Uterus (tissue), 4 donors: ENCODE data around the gene KLF13. TPM values are rescaled to one million over a fixed set of nuclear protein-coding genes. Genes with fewer than 3 reads are reported as not detected.

ENCODE experiments used
- DNase-seq, 2 donors: peaks; one replicate each; pipeline ENCODE4 v3.0.0-alpha.2; 2019 to 2020
- H3K27ac ChIP-seq, 2 donors: fragments of 200-600 bp; sonication (generic); 1 replicate in 1 of 2; 2 replicates in 1 of 2; pipeline ENCODE4 v1.5.1; 2016 to 2018
- H3K27me3 ChIP-seq, 2 donors: fragments of 200-600 bp; sonication (generic); one replicate each; pipeline ENCODE4 v1.5.1; 2018 to 2019; ENCODE audit warnings: control low read depth in 1 of 2
- H3K36me3 ChIP-seq, 2 donors: fragments of 200-600 bp; sonication (generic); one replicate each; pipeline ENCODE4 v1.5.1; 2019; ENCODE audit warnings: control low read depth in 1 of 2
- H3K4me1 ChIP-seq, 2 donors: fragments of 200-600 bp; sonication (generic); one replicate each; pipeline ENCODE4 v1.5.1; 2018 to 2019; ENCODE audit warnings: control low read depth in 1 of 2
- H3K4me3 ChIP-seq, 2 donors: fragments of 200-600 bp; sonication (generic); 1 replicate in 1 of 2; 2 replicates in 1 of 2; pipeline ENCODE4 v1.5.1; 2018 to 2019; ENCODE audit warnings: mild to moderate bottlenecking in 1 of 2
- H3K9me3 ChIP-seq, 2 donors: fragments of 200-600 bp; sonication (generic); one replicate each; pipeline ENCODE4 v1.5.1; 2019; ENCODE audit warnings: control low read depth in 1 of 2
- CTCF ChIP-seq, 4 experiments: fragments of 200-600 bp in 2 of 4; fragments of 450-650 bp in 2 of 4; sonication (generic) in 2 of 4; IDR thresholded peaks; one replicate each; pipeline ENCODE4 v1.5.1; 2016 to 2019; ENCODE audit warnings: antibody characterized with exemption in 4 of 4, mild to moderate bottlenecking in 2 of 4, moderate library complexity in 1 of 4
- POLR2A ChIP-seq, 2 donors: fragments of 450-650 bp; IDR thresholded peaks; one replicate each; pipeline ENCODE4 v1.6.1; 2016; ENCODE audit warnings: antibody characterized with exemption in 2 of 2, mild to moderate bottlenecking in 1 of 2, moderate library complexity in 1 of 2
- intact Hi-C: fragments of 100-400 bp; cut with DNase I; formaldehyde crosslinking; loops from one replicate; pipeline ENCODE4 v1.15.1; 2023; ENCODE audit warnings: low total_unique reads
- total RNA-seq, 4 donors: library from RNA; depleted of rRNA in 3 of 4; stranded (reverse); fragments of >200 nt in 3 of 4; gene quantifications; one replicate each; pipeline versions ENCODE4 v1.1.0 to v1.2.4, GENCODE V29; 2014 to 2023
- donor health status: DM: yes; HTN: yes; CAD: no.

The KLF13 gene
- total RNA-seq, 4 donors from 2014 or later = 20.2 to 58.8 (median 25.7) TPM

- intact Hi-C loops = no loop called here
- TF ChIP-seq CTCF (IDR thresholded peaks at IDR 0.05) (no peak), POLR2A (IDR thresholded peaks at IDR 0.05) (no peak)
- H3K27ac ChIP-seq = no peak overlapping the region
- no peak for DNase-seq
- no peaks in the 10 kb centered on the region for H3K9me3 ChIP-seq
- no peak overlapping the region for H3K4me3 ChIP-seq
- no peaks in the 10 kb centered on the region for H3K27me3 ChIP-seq
- H3K36me3 ChIP-seq = no peaks in the 10 kb centered on the region
- H3K4me1 ChIP-seq = no peaks in the 10 kb centered on the region
Measured at GRCh38 chr15:31317421-31318327, 9.0 kb upstream of the KLF13 start.

- intact Hi-C loops = no loop called here
- no peaks in the 10 kb centered on the region for H3K27me3 ChIP-seq
- no peaks in the 10 kb centered on the region for H3K9me3 ChIP-seq
- no peaks in the 10 kb centered on the region for H3K4me1 ChIP-seq
- no peak for TF ChIP-seq POLR2A (IDR thresholded peaks at IDR 0.05)
- TF ChIP-seq CTCF (IDR thresholded peaks at IDR 0.05) = no peak
- no peak for DNase-seq
- H3K36me3 ChIP-seq = no peaks in the 10 kb centered on the region
- no peak overlapping the region for H3K4me3 ChIP-seq
- no peak overlapping the region for H3K27ac ChIP-seq
Measured at GRCh38 chr15:31318429-31318828, 8.2 kb upstream of the KLF13 start.

- no peak for DNase-seq
- intact Hi-C loops = no loop called here
Measured at GRCh38 chr15:31320022-31320421, 6.6 kb upstream of the KLF13 start.

GRCh38 chr15:31321418-31321817 lies 5.2 kb upstream of the KLF13 start:
- intact Hi-C loops = no loop called here
- no peaks in the 10 kb centered on the region for H3K27me3 ChIP-seq
- TF ChIP-seq POLR2A (IDR thresholded peaks at IDR 0.05) (no peak), CTCF (IDR thresholded peaks at IDR 0.05) (no peak)
- H3K27ac ChIP-seq = no peak overlapping the region
- no peaks in the 10 kb centered on the region for H3K9me3 ChIP-seq
- no peak for DNase-seq
- H3K4me3 ChIP-seq = no peak overlapping the region
- no peaks in the 10 kb centered on the region for H3K4me1 ChIP-seq
- no peaks in the 10 kb centered on the region for H3K36me3 ChIP-seq

More at GRCh38 chr15:31320022-31320421, 6.6 kb upstream of the KLF13 start:
- no peaks in the 10 kb centered on the region for H3K4me1 ChIP-seq
- no peak for TF ChIP-seq POLR2A (IDR thresholded peaks at IDR 0.05)
- TF ChIP-seq CTCF (IDR thresholded peaks at IDR 0.05) = no peak
- no peak overlapping the region for H3K27ac ChIP-seq
- no peak overlapping the region for H3K4me3 ChIP-seq
- H3K27me3 ChIP-seq = no peaks in the 10 kb centered on the region
- H3K36me3 ChIP-seq = no peaks in the 10 kb centered on the region
- no peaks in the 10 kb centered on the region for H3K9me3 ChIP-seq

GRCh38 chr15:31322504-31322903 lies 4.1 kb upstream of the KLF13 start:
- intact Hi-C loops = no loop called here
- Histone ChIP-seq H3K9me3 (no peaks in the 10 kb centered on the region), H3K27ac (no peak overlapping the region), H3K4me3 (no peak overlapping the region), H3K27me3 (no peaks in the 10 kb centered on the region), H3K36me3 (no peaks in the 10 kb centered on the region), H3K4me1 (no peaks in the 10 kb centered on the region)
- DNase-seq = no peak
- TF ChIP-seq CTCF (IDR thresholded peaks at IDR 0.05) = no peak
- no peak for TF ChIP-seq POLR2A (IDR thresholded peaks at IDR 0.05)
